ENCODE measurements around the gene RGL3. TPM values are rescaled to one million over a fixed set of nuclear protein-coding genes. Genes with fewer than 3 reads are reported as not detected.

RGL3 gene
- total and polyA plus RNA-seq, 2 of the 4 experiments (the other 2 are of a cell fraction) = 0.18 to 0.62 TPM

GRCh38 chr19:11355160-11356073 lies 63.7 kb downstream of the RGL3 start, which contains the start of gene PLPPR2:
TSS of gene PLPPR2 (plus strand) at chr19:11355432. CDS start at chr19:11357674, 2,242 bp downstream.
- H2AK9ac ChIP-seq (replicated peaks; ENCODE audit: low read depth, low read length, poor library complexity) = peak within 1 kb of the TSS; percentile 98
- peak within 1 kb of the TSS in 1 of 2 experiments; percentile 81; a peak in 2 of 4 replicates for H4K8ac ChIP-seq (ENCODE audit: low read depth in 2 of 2, low read length in 2 of 2)
- peak within 1 kb of the TSS; percentile 92 for H3K14ac ChIP-seq (replicated peaks; ENCODE audit: low read depth, low read length)
- no peak within 1 kb of the TSS; the same call in 1 of the 2 replicates for H2BK120ac ChIP-seq (ENCODE audit: low read depth, low read length)
- no peak within 1 kb of the TSS for H2BK20ac ChIP-seq (ENCODE audit: low read depth, low read length)
- TF ChIP-seq RCOR1 (IDR thresholded peaks at IDR 0.05; ENCODE audit: insufficient replicate concordance, low read length) (no peak), CTCF (conservative IDR thresholded peaks at IDR 0.05; ENCODE audit: low read depth, low read length) (no peak), CEBPB (IDR thresholded peaks at IDR 0.05; ENCODE audit: low read depth, low read length) (no peak), NFE2L2 (IDR thresholded peaks at IDR 0.05; ENCODE audit: low read depth, low read length) (no peak), RFX5 (IDR thresholded peaks at IDR 0.05; ENCODE audit: low read depth, low read length) (no peak), MXI1 (IDR thresholded peaks at IDR 0.05; ENCODE audit: borderline replicate concordance, low read depth, low read length) (no peak), FOS (IDR thresholded peaks at IDR 0.05; ENCODE audit: low read depth, low read length) (no peak), BHLHE40 (IDR thresholded peaks at IDR 0.05; ENCODE audit: low read depth, low read length) (no peak), POLR2A (IDR thresholded peaks at IDR 0.05; ENCODE audit: low read depth, low read length) (peak; percentile 84), RAD21 (IDR thresholded peaks at IDR 0.05; ENCODE audit: low read length) (no peak), SMC3 (IDR thresholded peaks at IDR 0.05; ENCODE audit: low read depth, low read length) (no peak), CHD1 (IDR thresholded peaks at IDR 0.05; ENCODE audit: low read depth, low read length) (no peak), MAFK (IDR thresholded peaks at IDR 0.05; ENCODE audit: low read depth, low read length) (no peak), MAZ (IDR thresholded peaks at IDR 0.05; ENCODE audit: borderline replicate concordance, low read depth, low read length) (peak; percentile 51; the same call in 1 of the 2 replicates), ELK1 (IDR thresholded peaks at IDR 0.05; ENCODE audit: borderline replicate concordance, low read depth, low read length) (no peak)
- peak within 1 kb of the TSS; percentile 88 for H3K9ac ChIP-seq (ENCODE audit: low read depth, low read length)
- peak within 1 kb of the TSS; percentile 11; the same call in 1 of the 2 replicates for H4K5ac ChIP-seq (ENCODE audit: low read depth, low read length)
- ChIA-PET CTCF (no interaction called here), POLR2A (ENCODE audit: unreplicated experiment) (interaction anchor here (0.6 to 0.7 kb wide), 2 partner anchors 22 to 91 kb away, joined by 3 to 4 read pairs; no protein-coding TSS in a partner anchor)
- H2AFZ ChIP-seq (replicated peaks; ENCODE audit: low read length, poor library complexity) = peak within 1 kb of the TSS; percentile 98
- H2BK15ac ChIP-seq (ENCODE audit: low read depth, low read length) = peak within 1 kb of the TSS; percentile 0; the same call in 1 of the 3 replicates
- BruUV-seq (replicated peaks) = no TSS peak
- H3K4me2 ChIP-seq (ENCODE audit: low read depth, low read length) = peak within 1 kb of the TSS; percentile 95
- DNase-seq (peak; percentile 81), ATAC-seq (ENCODE audit: low read depth) (peak; percentile 100)
- dilution Hi-C loops (cut with HindIII; ENCODE audit: low sequenced_read_pairs, unreplicated experiment) = no loop called here
- H3K4ac ChIP-seq (ENCODE audit: low read depth, low read length) = peak within 1 kb of the TSS; percentile 73
- H4K91ac ChIP-seq (ENCODE audit: insufficient read depth, low read depth, low read length) = peak within 1 kb of the TSS; percentile 4; the same call in 1 of the 2 replicates
- peaks cover 16% of the 10 kb centered on the region for H4K20me1 ChIP-seq (ENCODE audit: insufficient read depth, low read length)
- peak within 1 kb of the TSS; percentile 79 for H2AK5ac ChIP-seq (ENCODE audit: low read depth, low read length)
- H3K4me1 ChIP-seq (ENCODE audit: control insufficient read depth, insufficient read depth, low read length) = peaks cover 8% of the 10 kb centered on the region
- peak within 1 kb of the TSS; percentile 32 for H3K27ac ChIP-seq (ENCODE audit: insufficient read depth, low read length)
- no peaks in the 10 kb centered on the region for H3K9me3 ChIP-seq (ENCODE audit: control insufficient read depth, insufficient read depth, low read length)
- peaks cover 16% of the 10 kb centered on the region for H3K9me1 ChIP-seq (ENCODE audit: insufficient read depth, low read length)
- WGBS, 2 experiments (ENCODE audit: extremely low coverage in 2 of 2, insufficient read length in 1 of 2) = 30% methylated on average over 6 of the region's 62 CpGs; no CpG with 5 or more reads in 1 of the 2 experiments
- peak within 1 kb of the TSS; percentile 43; the same call in 1 of the 2 replicates for H3K56ac ChIP-seq (ENCODE audit: extremely low read depth, insufficient read depth, low read length)
- in situ Hi-C loops (cut with MboI; ENCODE audit: low sequenced_read_pairs) = no loop called here
- H3K23ac ChIP-seq (ENCODE audit: low read depth, low read length) = peak within 1 kb of the TSS; percentile 67
- H3K4me3 ChIP-seq (ENCODE audit: insufficient read depth, low read depth, low read length) = peak within 1 kb of the TSS; percentile 85
- H3K79me1 ChIP-seq (ENCODE audit: low read depth in 1 of 2, low read length in 2 of 2) = peaks cover 13 to 23% of the 10 kb centered on the region in 2 experiments
- H3K27me3 ChIP-seq (ENCODE audit: control insufficient read depth, insufficient read depth, low read length) = no peaks in the 10 kb centered on the region
- peak within 1 kb of the TSS; percentile 47 for H2BK5ac ChIP-seq (ENCODE audit: low read depth, low read length, poor library complexity, severe bottlenecking)
- peak within 1 kb of the TSS; percentile 21; the same call in 1 of the 2 replicates for H3K18ac ChIP-seq (ENCODE audit: low read depth, low read length)
- peaks cover 7% of the 10 kb centered on the region; the same call in 1 of the 2 replicates for H3K36me3 ChIP-seq (ENCODE audit: control insufficient read depth, insufficient read depth, low read length)
- intact Hi-C loops (cut with micrococcal nuclease) = no loop called here

All from IMR-90 (cell line).